ENCODE results near the gene HDHD2.
A peak's percentile ranks its signal among the peaks of the same experiment; 100 is the strongest.

HDHD2 gene

DNA sequence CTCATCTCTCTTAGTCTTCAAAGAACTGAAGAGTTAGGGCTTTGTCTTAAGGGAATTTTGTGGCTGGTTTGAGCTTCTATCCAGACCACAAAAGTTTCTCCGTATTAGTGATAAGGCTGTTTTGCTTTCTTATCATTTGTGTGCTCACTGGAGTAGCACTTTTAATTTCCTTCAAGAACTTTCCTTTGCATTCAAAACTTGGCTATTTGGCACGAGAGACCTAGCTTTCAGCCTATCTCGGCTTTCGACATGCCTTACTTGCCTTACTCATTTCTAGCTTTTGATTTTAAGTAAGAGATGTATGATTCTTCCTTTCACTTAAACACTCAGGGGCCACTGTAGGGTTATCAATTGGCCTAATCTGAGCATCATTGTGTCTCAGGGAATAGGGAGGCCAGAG, 29.9 kb downstream of the HDHD2 start:
- TF ChIP-seq, protein P1, sequence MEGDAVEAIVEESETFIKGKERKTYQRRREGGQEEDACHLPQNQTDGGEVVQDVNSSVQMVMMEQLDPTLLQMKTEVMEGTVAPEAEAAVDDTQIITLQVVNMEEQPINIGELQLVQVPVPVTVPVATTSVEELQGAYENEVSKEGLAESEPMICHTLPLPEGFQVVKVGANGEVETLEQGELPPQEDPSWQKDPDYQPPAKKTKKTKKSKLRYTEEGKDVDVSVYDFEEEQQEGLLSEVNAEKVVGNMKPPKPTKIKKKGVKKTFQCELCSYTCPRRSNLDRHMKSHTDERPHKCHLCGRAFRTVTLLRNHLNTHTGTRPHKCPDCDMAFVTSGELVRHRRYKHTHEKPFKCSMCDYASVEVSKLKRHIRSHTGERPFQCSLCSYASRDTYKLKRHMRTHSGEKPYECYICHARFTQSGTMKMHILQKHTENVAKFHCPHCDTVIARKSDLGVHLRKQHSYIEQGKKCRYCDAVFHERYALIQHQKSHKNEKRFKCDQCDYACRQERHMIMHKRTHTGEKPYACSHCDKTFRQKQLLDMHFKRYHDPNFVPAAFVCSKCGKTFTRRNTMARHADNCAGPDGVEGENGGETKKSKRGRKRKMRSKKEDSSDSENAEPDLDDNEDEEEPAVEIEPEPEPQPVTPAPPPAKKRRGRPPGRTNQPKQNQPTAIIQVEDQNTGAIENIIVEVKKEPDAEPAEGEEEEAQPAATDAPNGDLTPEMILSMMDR (IDR thresholded peaks at IDR 0.05; ENCODE audit: extremely low read depth, insufficient read depth, missing control alignments): no peak

DNA sequence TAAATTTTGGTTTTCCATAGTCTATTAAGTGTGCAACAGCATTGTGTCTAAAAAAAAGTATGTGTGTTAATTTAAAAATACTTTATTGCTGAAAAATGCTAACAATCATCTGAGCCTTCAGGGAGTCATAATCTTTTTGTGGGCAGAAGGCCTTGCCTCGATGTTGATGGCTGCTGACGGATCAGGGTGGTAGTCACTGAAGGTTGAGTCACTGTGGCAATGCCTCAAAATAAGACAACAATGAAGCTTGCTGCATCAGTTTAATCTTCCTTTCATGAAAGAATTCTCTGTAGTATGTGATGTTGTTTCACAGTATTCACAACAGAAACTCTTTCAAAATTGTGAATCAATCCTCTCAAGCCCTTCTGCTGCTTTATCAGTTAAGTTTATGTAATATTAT, 31.3 kb downstream of the HDHD2 start:
- no peak for DNase-seq (ENCODE audit: low spot score)
- in situ Hi-C loops (cut with MboI; ENCODE audit: low pct_unique_long_range_greater_than_20kb, low sequenced_read_pairs, unreplicated experiment): no loop called here

More for the DNA sequence above, 29.9 kb downstream of the HDHD2 start:
- peak; percentile 22 for DNase-seq (ENCODE audit: low spot score)
- in situ Hi-C loops (cut with MboI; ENCODE audit: low pct_unique_long_range_greater_than_20kb, low sequenced_read_pairs, unreplicated experiment): no loop called here

DNA sequence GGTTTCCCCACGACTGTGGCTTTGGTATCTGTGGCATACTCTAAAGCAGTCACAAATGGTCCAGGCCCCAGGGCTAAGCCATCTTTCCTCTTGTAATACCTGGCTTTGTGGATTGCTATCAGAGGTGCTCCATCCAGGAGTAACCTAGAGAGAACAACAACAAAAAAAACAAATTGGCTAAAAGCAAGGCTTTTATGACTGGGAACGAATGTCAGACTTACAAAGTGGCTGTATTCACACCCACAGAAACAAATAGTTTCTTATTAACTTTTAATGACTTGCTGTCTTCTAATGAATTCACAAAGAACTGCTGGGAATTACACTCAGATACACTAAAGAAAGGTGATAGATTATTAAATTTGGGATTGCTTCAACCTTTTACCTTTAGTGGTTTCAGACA, 35.1 kb downstream of the HDHD2 start:
- in situ Hi-C loops (cut with MboI; ENCODE audit: low pct_unique_long_range_greater_than_20kb, low sequenced_read_pairs, unreplicated experiment): no loop called here
- TF ChIP-seq, protein P1 (IDR thresholded peaks at IDR 0.05; ENCODE audit: extremely low read depth, insufficient read depth, missing control alignments): no peak
- DNase-seq (ENCODE audit: low spot score): no peak

More for the DNA sequence above, 31.3 kb downstream of the HDHD2 start:
- TF ChIP-seq, protein P1 (IDR thresholded peaks at IDR 0.05; ENCODE audit: extremely low read depth, insufficient read depth, missing control alignments): no peak

DNA sequence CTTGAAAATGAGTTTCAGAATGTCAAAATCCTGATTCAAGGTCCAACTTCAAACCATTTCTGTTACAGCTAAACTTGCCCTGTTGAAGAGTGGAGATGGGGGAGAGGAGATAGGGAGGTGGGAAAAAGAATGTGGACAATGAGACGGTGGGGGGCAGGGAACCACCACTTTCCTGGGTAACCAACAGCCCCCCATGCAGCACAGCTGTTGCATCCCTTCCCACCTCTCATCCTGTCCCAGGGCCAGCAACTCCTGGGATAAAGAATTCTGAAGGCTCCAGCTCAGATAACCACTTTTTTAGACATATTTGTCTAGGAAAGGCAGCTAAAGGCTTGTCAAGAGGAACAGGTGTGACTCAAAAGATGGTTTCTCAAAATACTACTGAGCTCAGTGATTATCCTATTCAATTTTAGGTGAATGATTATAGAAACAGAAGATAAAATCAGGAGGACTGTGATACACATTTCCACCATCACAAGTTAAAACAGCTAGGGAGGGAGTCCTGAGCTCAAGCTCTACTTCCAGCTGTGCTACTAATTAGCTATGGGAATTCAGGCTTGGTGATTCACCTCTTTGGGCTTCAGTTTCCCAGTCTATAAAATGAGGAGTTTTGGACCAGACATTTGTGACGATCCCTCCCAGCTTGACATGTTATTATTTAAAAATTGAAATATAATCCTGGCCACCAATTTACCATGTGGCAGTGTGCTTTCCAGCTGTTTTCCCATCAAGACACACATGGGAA, 36.3 kb downstream of the HDHD2 start:
- TF ChIP-seq, protein P1 (IDR thresholded peaks at IDR 0.05; ENCODE audit: extremely low read depth, insufficient read depth, missing control alignments): no peak
- in situ Hi-C loops (cut with MboI; ENCODE audit: low pct_unique_long_range_greater_than_20kb, low sequenced_read_pairs, unreplicated experiment): no loop called here
- no peak for DNase-seq (ENCODE audit: low spot score)

DNA sequence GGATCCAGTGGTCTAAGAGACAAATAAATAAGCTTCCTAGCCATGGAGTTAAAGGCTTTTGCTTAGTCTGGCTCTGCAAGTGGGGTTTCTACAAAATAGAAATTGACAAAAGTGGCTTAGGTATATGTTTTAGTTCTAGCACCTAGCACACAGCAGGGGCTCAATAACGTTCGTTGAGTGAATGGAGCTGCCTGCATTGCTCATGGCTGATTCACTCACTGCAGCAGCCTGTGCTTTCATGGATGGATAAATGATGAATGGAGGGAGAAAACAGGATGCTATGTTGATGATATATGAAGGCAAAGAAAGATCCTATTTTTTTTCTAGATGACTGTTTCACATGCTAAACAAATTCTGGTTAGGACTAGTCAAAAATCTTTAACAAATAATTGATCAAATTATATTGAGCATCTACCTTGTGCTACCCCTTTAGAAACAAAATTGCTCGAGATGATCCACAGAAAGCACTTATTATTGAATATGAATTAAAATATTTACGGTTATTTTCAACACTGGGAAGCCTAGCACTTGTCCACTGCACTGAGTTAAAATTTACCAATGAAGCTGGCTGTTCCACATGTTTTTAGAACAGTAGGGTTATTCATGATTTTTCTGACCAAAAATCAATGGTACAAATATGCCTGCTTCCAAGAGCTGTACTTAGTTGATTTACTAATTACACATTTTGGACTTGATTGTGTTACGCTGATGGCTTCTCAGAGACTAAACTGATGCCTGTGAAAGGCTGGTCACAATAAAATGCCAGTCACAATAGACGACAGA, 39.6 kb downstream of the HDHD2 start:
- TF ChIP-seq, protein P1 (IDR thresholded peaks at IDR 0.05; ENCODE audit: extremely low read depth, insufficient read depth, missing control alignments): no peak
- no peak for DNase-seq (ENCODE audit: low spot score)
- in situ Hi-C loops (cut with MboI; ENCODE audit: low pct_unique_long_range_greater_than_20kb, low sequenced_read_pairs, unreplicated experiment): no loop called here

DNA sequence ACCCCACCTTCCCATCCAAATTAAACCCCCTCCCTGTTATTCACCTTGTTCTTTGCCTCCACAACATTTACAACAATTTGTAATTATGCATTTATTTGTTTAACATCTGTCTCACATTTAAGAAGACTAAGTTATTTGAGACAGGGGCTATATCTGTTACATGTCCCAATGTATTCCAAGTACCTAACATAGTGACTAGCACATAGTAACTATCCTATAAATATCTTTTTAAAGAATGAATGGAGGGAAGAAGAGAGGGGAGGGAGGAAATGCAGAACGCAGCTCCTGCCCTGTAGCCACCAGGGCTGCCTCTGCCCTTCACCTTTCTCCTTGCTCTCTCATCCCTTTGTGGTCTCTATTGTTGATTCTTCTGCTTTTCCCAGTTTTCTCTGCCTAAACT, 40.6 kb downstream of the HDHD2 start:
- DNase-seq (ENCODE audit: low spot score): no peak
- in situ Hi-C loops (cut with MboI; ENCODE audit: low pct_unique_long_range_greater_than_20kb, low sequenced_read_pairs, unreplicated experiment): no loop called here
- TF ChIP-seq, protein P1 (IDR thresholded peaks at IDR 0.05; ENCODE audit: extremely low read depth, insufficient read depth, missing control alignments): no peak
